GM23248 (cell line): ENCODE results near the gene DDX10. TPM values are rescaled to one million over a fixed set of nuclear protein-coding genes. Genes with fewer than 3 reads are reported as not detected.
A peak's percentile ranks its signal among the peaks of the same experiment; 100 is the strongest.
"Not testable (repeated sequence)": the region's sequence is repeated elsewhere in the genome, so short reads cannot be mapped to it uniquely, and the experiment has no call there.

ENCODE experiments used
- DNase-seq: peaks from one replicate; pipeline ENCODE4 v3.0.0-alpha.2; 2015
- H2AFZ ChIP-seq: fragments of 200-600 bp; sonication (generic); 2 replicates; pipeline ENCODE4 v1.6.1; 2016; ENCODE audit warnings: antibody characterized with exemption
- H3F3A ChIP-seq: fragments of 200-600 bp; sonication (generic); 2 replicates; pipeline ENCODE4 v1.6.1; 2016; ENCODE audit warnings: mild to moderate bottlenecking, antibody characterized with exemption, mixed run types; ENCODE audit not compliant: insufficient read depth
- H3K27ac ChIP-seq: fragments of 200-600 bp; sonication (generic); 2 replicates; pipeline ENCODE4 v1.5.1; 2016; ENCODE audit warnings: mild to moderate bottlenecking
- H3K27me3 ChIP-seq: fragments of 200-600 bp; sonication (generic); replicated peaks from 2 replicates; pipeline ENCODE4 v1.6.1; 2016; ENCODE audit warnings: mild to moderate bottlenecking; ENCODE audit not compliant: insufficient read depth
- H3K36me3 ChIP-seq: fragments of 200-600 bp; sonication (generic); 2 replicates; pipeline ENCODE4 v1.6.1; 2016; ENCODE audit warnings: low read depth, mild to moderate bottlenecking
- H3K4me1 ChIP-seq: fragments of 200-600 bp; sonication (generic); 2 replicates; pipeline ENCODE4 v1.6.1; 2016; ENCODE audit warnings: mild to moderate bottlenecking; ENCODE audit not compliant: insufficient read depth
- H3K4me2 ChIP-seq: fragments of 200-600 bp; sonication (generic); one replicate; pipeline ENCODE4 v1.6.1; 2016; ENCODE audit warnings: mild to moderate bottlenecking; ENCODE audit not compliant: unreplicated experiment
- H3K4me3 ChIP-seq: fragments of 200-600 bp; sonication (generic); 2 replicates; pipeline ENCODE4 v1.5.1; 2016; ENCODE audit warnings: mild to moderate bottlenecking
- H3K79me2 ChIP-seq: fragments of 200-600 bp; sonication (generic); 2 replicates; pipeline ENCODE4 v1.6.1; 2016; ENCODE audit warnings: mild to moderate bottlenecking; ENCODE audit not compliant: insufficient read depth
- H3K9ac ChIP-seq: fragments of 200-600 bp; sonication (generic); 2 replicates; pipeline ENCODE4 v1.6.1; 2016; ENCODE audit warnings: mild to moderate bottlenecking
- H3K9me2 ChIP-seq: fragments of 200-600 bp; sonication (generic); 2 replicates; pipeline ENCODE4 v1.6.1; 2016; ENCODE audit warnings: mixed run types, mild to moderate bottlenecking, moderate library complexity; ENCODE audit not compliant: insufficient read depth
- H3K9me3 ChIP-seq: fragments of 200-600 bp; sonication (generic); one replicate; pipeline ENCODE4 v1.6.1; 2017; ENCODE audit warnings: low read depth
- H4K20me1 ChIP-seq: fragments of 200-600 bp; sonication (generic); 2 replicates; pipeline ENCODE4 v1.6.0; 2016; ENCODE audit not compliant: insufficient read depth
- EZH2 ChIP-seq: fragments of 200-600 bp; sonication (generic); IDR thresholded peaks from 2 replicates; pipeline ENCODE4 v1.6.1; 2018; ENCODE audit warnings: antibody characterized with exemption, mild to moderate bottlenecking; ENCODE audit not compliant: insufficient read depth, poor library complexity, severe bottlenecking
- EZH2phosphoT487 ChIP-seq: fragments of 200-600 bp; sonication (generic); IDR thresholded peaks from 2 replicates; pipeline ENCODE4 v1.6.1; 2018; ENCODE audit warnings: antibody characterized with exemption, moderate library complexity, mild to moderate bottlenecking, low read depth; ENCODE audit not compliant: insufficient read depth
- WGBS, 2 experiments: methylation state at CpG; one replicate each; pipeline ENCODE4 v1.1.6; 2015 to 2017; ENCODE audit warnings: low lambda C conversion rate in 2 of 2, low coverage in 1 of 2; ENCODE audit errors: missing lambda C conversion rate in 2 of 2; 5-methylcytosine and 5-hydroxymethylcytosine counted together
- in situ Hi-C: fragments of 300-500 bp; cut with MboI; formaldehyde crosslinking; loops from 2 replicates; pipeline ENCODE4 v1.15.0; 2020
- polyA plus RNA-seq: library from polyadenylated mRNA; unstranded; fragments of >200 nt; fragmentation: Nextera tagmentation; extraction: Ambion mirVana; gene quantifications from 2 replicates; pipeline ENCODE4 v1.2.1, GENCODE V29; 2016
- total RNA-seq: library from RNA; depleted of rRNA; stranded (reverse); fragments of >200 nt; shearing (Covaris generic); gene quantifications from 2 replicates; pipeline ENCODE4 v1.2.3, GENCODE V29; 2014

The DDX10 gene
- total and polyA plus RNA-seq, 2 experiments from 2014 or later: 23.6 to 31.2 TPM

GRCh38 chr11:108734956-108735559 lies 70.2 kb downstream of the DDX10 start:
- Histone ChIP-seq H3K4me3 (no peak overlapping the region), H4K20me1 (no peaks in the 10 kb centered on the region), H3K27ac (no peak overlapping the region), H3K4me1 (peaks cover 15% of the 10 kb centered on the region), H3K9me3 (no peaks in the 10 kb centered on the region), H3F3A (peaks cover 10% of the 10 kb centered on the region; the same call in 1 of the 2 replicates), H3K9me2 (no peaks in the 10 kb centered on the region), H3K4me2 (no peak overlapping the region), H2AFZ (no peak overlapping the region), H3K36me3 (no peaks in the 10 kb centered on the region), H3K27me3 (no peaks in the 10 kb centered on the region), H3K79me2 (peaks cover 56% of the 10 kb centered on the region), H3K9ac (no peak overlapping the region)
- in situ Hi-C loops: no loop called here
- 80 to 89% methylated on average over 3 of the region's 3 CpGs for WGBS, 2 experiments
- peak; percentile 24 for DNase-seq
- TF ChIP-seq EZH2phosphoT487 (no peak), EZH2 (no peak)

GRCh38 chr11:108740132-108740531 lies 75.3 kb downstream of the DDX10 start:
- H3K4me1 ChIP-seq, H4K20me1 ChIP-seq, in situ Hi-C loops, H3K36me3 ChIP-seq, DNase-seq, H3K9me2 ChIP-seq, H3K9ac ChIP-seq, H3K4me2 ChIP-seq, H3K27ac ChIP-seq, H2AFZ ChIP-seq, H3K4me3 ChIP-seq, H3F3A ChIP-seq, H3K27me3 ChIP-seq, H3K9me3 ChIP-seq: not testable (repeated sequence)
- H3K79me2 ChIP-seq: peaks cover 56% of the 10 kb centered on the region
- WGBS, 2 experiments: 95 to 98% methylated on average over 2 of the region's 2 CpGs

- Histone ChIP-seq H3F3A (no peaks in the 10 kb centered on the region), H2AFZ (no peak overlapping the region), H3K27ac (no peak overlapping the region), H3K9me3 (no peaks in the 10 kb centered on the region), H4K20me1 (0 out of 2 replicates have a peak, but pooled peaks cover 4% of the 10 kb centered on the region), H3K9ac (no peak overlapping the region), H3K4me1 (no peaks in the 10 kb centered on the region), H3K9me2 (no peaks in the 10 kb centered on the region), H3K79me2 (peaks cover 24% of the 10 kb centered on the region), H3K4me2 (no peak overlapping the region), H3K4me3 (no peak overlapping the region), H3K27me3 (no peaks in the 10 kb centered on the region), H3K36me3 (no peaks in the 10 kb centered on the region; the same call in 1 of the 2 replicates)
- in situ Hi-C loops: no loop called here
- DNase-seq: no peak
- WGBS, 2 experiments: 38 to 41% methylated on average over 3 of the region's 3 CpGs
- TF ChIP-seq EZH2: no peak
- TF ChIP-seq EZH2phosphoT487: no peak
Measured at GRCh38 chr11:108743851-108744250, 79.0 kb downstream of the DDX10 start.

- no peak for TF ChIP-seq EZH2phosphoT487
- TF ChIP-seq EZH2: no peak
- WGBS, 2 experiments: 95% methylated on average over 6 of the region's 6 CpGs
- H3K9me3 ChIP-seq: no peaks in the 10 kb centered on the region
- no peak for DNase-seq
- H3K27me3 ChIP-seq: no peaks in the 10 kb centered on the region
- no peak overlapping the region for H3K4me2 ChIP-seq
- no peaks in the 10 kb centered on the region for H3K9me2 ChIP-seq
- H2AFZ ChIP-seq: no peak overlapping the region
- no peak overlapping the region for H3K4me3 ChIP-seq
- H4K20me1 ChIP-seq: no peaks in the 10 kb centered on the region
- in situ Hi-C loops: no loop called here
- H3K79me2 ChIP-seq: peaks cover 20% of the 10 kb centered on the region
- no peak overlapping the region for H3K9ac ChIP-seq
- no peaks in the 10 kb centered on the region for H3K36me3 ChIP-seq
- H3K4me1 ChIP-seq: no peaks in the 10 kb centered on the region
- H3K27ac ChIP-seq: no peak overlapping the region
- H3F3A ChIP-seq: no peaks in the 10 kb centered on the region
Measured at GRCh38 chr11:108748968-108749367, 84.1 kb downstream of the DDX10 start.

- in situ Hi-C loops: no loop called here
- H2AFZ ChIP-seq: no peak overlapping the region
- 98 to 99% methylated on average over 4 of the region's 4 CpGs for WGBS, 2 experiments
Measured at GRCh38 chr11:108751444-108751843, 86.6 kb downstream of the DDX10 start.

More at GRCh38 chr11:108751444-108751843, 86.6 kb downstream of the DDX10 start:
- H3F3A ChIP-seq: 0 out of 2 replicates have a peak, but pooled peaks cover 10% of the 10 kb centered on the region
- no peaks in the 10 kb centered on the region for H3K9me2 ChIP-seq
- no peak overlapping the region for H3K4me3 ChIP-seq
- no peaks in the 10 kb centered on the region for H3K9me3 ChIP-seq
- H3K27ac ChIP-seq: no peak overlapping the region
- H4K20me1 ChIP-seq: no peaks in the 10 kb centered on the region
- TF ChIP-seq EZH2: no peak
- TF ChIP-seq EZH2phosphoT487: no peak
- H3K79me2 ChIP-seq: peaks cover 24% of the 10 kb centered on the region
- H3K36me3 ChIP-seq: no peaks in the 10 kb centered on the region
- H3K9ac ChIP-seq: no peak overlapping the region
- H3K4me1 ChIP-seq: no peaks in the 10 kb centered on the region
- no peak for DNase-seq
- H3K27me3 ChIP-seq: no peaks in the 10 kb centered on the region
- no peak overlapping the region for H3K4me2 ChIP-seq
